Activated T-cell treated with anti-CD3 and anti-CD28 coated beads, Interleukin-2, amount 50 U/mL, for 72 hours (primary cell): ENCODE results near the gene CDH4. TPM values are rescaled to one million over a fixed set of nuclear protein-coding genes. Genes with fewer than 3 reads are reported as not detected.

Experiments used
- ATAC-seq, 2 donors: fragments of 150-1000 bp; cut with Tn5 transposase; replicated peaks in 1 of 2; 2 replicates each; pipeline ENCODE4 v1.10.0; 2021; ENCODE audit warnings: moderate library complexity in 2 of 2, mild to moderate bottlenecking in 1 of 2
- DNase-seq, 2 donors: peaks; one replicate each; pipeline ENCODE4 v3.0.0; 2021 to 2022; ENCODE audit warnings: mixed read lengths in 1 of 2
- H3K27ac Mint-ChIP-seq: one replicate; pipeline ENCODE4 v1.8.0; 2022; ENCODE audit warnings: mild to moderate bottlenecking, moderate library complexity, mixed read lengths
- H3K27me3 Mint-ChIP-seq: one replicate; pipeline ENCODE4 v1.8.0; 2022; ENCODE audit warnings: low read depth, mixed read lengths
- H3K36me3 Mint-ChIP-seq, 2 donors: one replicate each; pipeline ENCODE4 v1.8.0; 2022; ENCODE audit warnings: mixed read lengths in 2 of 2, mild to moderate bottlenecking in 1 of 2; ENCODE audit not compliant: insufficient read depth in 2 of 2
- H3K4me1 Mint-ChIP-seq: one replicate; pipeline ENCODE4 v1.8.0; 2022; ENCODE audit warnings: low read depth, mixed read lengths
- H3K4me3 Mint-ChIP-seq, 2 donors: one replicate each; pipeline ENCODE4 v1.8.0; 2022; ENCODE audit warnings: mild to moderate bottlenecking in 2 of 2, mixed read lengths in 2 of 2, moderate library complexity in 2 of 2
- H3K9me3 Mint-ChIP-seq, 2 donors: one replicate each; pipeline ENCODE4 v1.8.0; 2022; ENCODE audit warnings: mixed read lengths in 2 of 2
- total RNA-seq, 2 donors: library from RNA; stranded (reverse); gene quantifications; one replicate each; pipeline ENCODE4 v1.2.3, GENCODE V29; 2022

CDH4 gene
- total RNA-seq, 2 donors from 2014 or later, result 0.17 to 0.35 TPM

- Mint-ChIP-seq H3K4me3 (no peak overlapping the region), H3K9me3 (peaks cover 6 to 10% of the 10 kb centered on the region in 2 donors), H3K36me3 (peaks cover 5 to 8% of the 10 kb centered on the region in 2 donors), H3K4me1 (no peaks in the 10 kb centered on the region), H3K27me3 (no peaks in the 10 kb centered on the region), H3K27ac (no peak overlapping the region)
- DNase-seq, result no peak
- no peak for ATAC-seq
Observed at GRCh38 chr20:61780066-61780465, 528.0 kb downstream of the CDH4 start.

- peaks cover 5 to 6% of the 10 kb centered on the region in 2 donors for H3K9me3 Mint-ChIP-seq
- no peaks in the 10 kb centered on the region for H3K4me1 Mint-ChIP-seq
- H3K27ac Mint-ChIP-seq, result no peak overlapping the region
- peaks cover 5 to 8% of the 10 kb centered on the region in 2 donors for H3K36me3 Mint-ChIP-seq
- H3K4me3 Mint-ChIP-seq, result no peak overlapping the region
- H3K27me3 Mint-ChIP-seq, result no peaks in the 10 kb centered on the region
- no peak for ATAC-seq
- DNase-seq, result no peak
Observed at GRCh38 chr20:61784801-61785566, 532.9 kb downstream of the CDH4 start.

- peaks cover 5 to 8% of the 10 kb centered on the region in 2 donors for H3K36me3 Mint-ChIP-seq
- H3K4me1 Mint-ChIP-seq, result no peaks in the 10 kb centered on the region
- H3K4me3 Mint-ChIP-seq, result no peak overlapping the region
- DNase-seq (no peak), ATAC-seq (no peak)
- H3K27me3 Mint-ChIP-seq, result no peaks in the 10 kb centered on the region
- H3K27ac Mint-ChIP-seq, result no peak overlapping the region
- H3K9me3 Mint-ChIP-seq, result peaks cover 9 to 10% of the 10 kb centered on the region in 2 donors
Observed at GRCh38 chr20:61785567-61785816, 533.4 kb downstream of the CDH4 start.

GRCh38 chr20:61786230-61786629 lies 534.2 kb downstream of the CDH4 start:
- peaks cover 10 to 11% of the 10 kb centered on the region in 2 donors for H3K9me3 Mint-ChIP-seq
- H3K27ac Mint-ChIP-seq, result no peak overlapping the region
- peaks cover 5% of the 10 kb centered on the region in 2 donors for H3K36me3 Mint-ChIP-seq
- H3K27me3 Mint-ChIP-seq, result no peaks in the 10 kb centered on the region
- H3K4me1 Mint-ChIP-seq, result no peaks in the 10 kb centered on the region
- DNase-seq, result no peak
- no peak for ATAC-seq
- no peak overlapping the region for H3K4me3 Mint-ChIP-seq

GRCh38 chr20:61788343-61788742 lies 536.3 kb downstream of the CDH4 start:
- H3K36me3 Mint-ChIP-seq, result no peaks in the 10 kb centered on the region
- no peaks in the 10 kb centered on the region for H3K4me1 Mint-ChIP-seq
- no peak for ATAC-seq
- H3K9me3 Mint-ChIP-seq, result peaks cover 5 to 6% of the 10 kb centered on the region in 2 donors
- H3K4me3 Mint-ChIP-seq, result no peak overlapping the region
- no peaks in the 10 kb centered on the region for H3K27me3 Mint-ChIP-seq
- no peak for DNase-seq
- H3K27ac Mint-ChIP-seq, result no peak overlapping the region

- no peak for ATAC-seq
- H3K4me3 Mint-ChIP-seq, result no peak overlapping the region
Observed at GRCh38 chr20:61789329-61789728, 537.3 kb downstream of the CDH4 start.

GRCh38 chr20:61790116-61790827 lies 538.2 kb downstream of the CDH4 start:
- Mint-ChIP-seq H3K4me1 (no peaks in the 10 kb centered on the region), H3K36me3 (no peaks in the 10 kb centered on the region), H3K9me3 (peaks cover 8% of the 10 kb centered on the region in 2 donors), H3K27ac (no peak overlapping the region), H3K4me3 (no peak overlapping the region), H3K27me3 (no peaks in the 10 kb centered on the region)
- ATAC-seq (no peak), DNase-seq (no peak)

More at GRCh38 chr20:61789329-61789728, 537.3 kb downstream of the CDH4 start:
- Mint-ChIP-seq H3K36me3 (no peaks in the 10 kb centered on the region), H3K27me3 (no peaks in the 10 kb centered on the region), H3K9me3 (peaks cover 5 to 6% of the 10 kb centered on the region in 2 donors), H3K27ac (no peak overlapping the region), H3K4me1 (no peaks in the 10 kb centered on the region)
- no peak for DNase-seq

GRCh38 chr20:61791995-61792394 lies 539.9 kb downstream of the CDH4 start:
- Mint-ChIP-seq H3K27me3 (no peaks in the 10 kb centered on the region), H3K36me3 (no peaks in the 10 kb centered on the region), H3K4me3 (no peak overlapping the region), H3K9me3 (peaks cover 8% of the 10 kb centered on the region in 2 donors), H3K27ac (no peak overlapping the region), H3K4me1 (no peaks in the 10 kb centered on the region)
- DNase-seq, result no peak
- ATAC-seq, result no peak

GRCh38 chr20:61795669-61796630 lies 543.9 kb downstream of the CDH4 start:
- Mint-ChIP-seq H3K27me3 (no peaks in the 10 kb centered on the region), H3K9me3 (peaks cover 2 to 3% of the 10 kb centered on the region in 2 donors), H3K4me1 (no peaks in the 10 kb centered on the region), H3K27ac (no peak overlapping the region), H3K4me3 (no peak overlapping the region), H3K36me3 (no peaks in the 10 kb centered on the region)
- DNase-seq (no peak), ATAC-seq (no peak)

GRCh38 chr20:61796738-61797137 lies 544.7 kb downstream of the CDH4 start:
- H3K4me1 Mint-ChIP-seq, result no peaks in the 10 kb centered on the region

GRCh38 chr20:61797200-61797599 lies 545.1 kb downstream of the CDH4 start:
- Mint-ChIP-seq H3K36me3 (no peaks in the 10 kb centered on the region), H3K27ac (no peak overlapping the region), H3K9me3 (peaks cover 2 to 3% of the 10 kb centered on the region in 2 donors), H3K4me1 (no peaks in the 10 kb centered on the region), H3K27me3 (no peaks in the 10 kb centered on the region), H3K4me3 (no peak overlapping the region)
- no peak for ATAC-seq
- no peak for DNase-seq

More at GRCh38 chr20:61796738-61797137, 544.7 kb downstream of the CDH4 start:
- no peak for ATAC-seq
- Mint-ChIP-seq H3K36me3 (no peaks in the 10 kb centered on the region), H3K9me3 (peaks cover 2 to 3% of the 10 kb centered on the region in 2 donors), H3K4me3 (no peak overlapping the region), H3K27ac (no peak overlapping the region), H3K27me3 (no peaks in the 10 kb centered on the region)
- no peak for DNase-seq

GRCh38 chr20:61797971-61798411 lies 545.9 kb downstream of the CDH4 start:
- Mint-ChIP-seq H3K27me3 (no peaks in the 10 kb centered on the region), H3K36me3 (no peaks in the 10 kb centered on the region), H3K4me3 (no peak overlapping the region), H3K4me1 (no peaks in the 10 kb centered on the region), H3K27ac (no peak overlapping the region), H3K9me3 (peaks cover 2 to 3% of the 10 kb centered on the region in 2 donors)
- ATAC-seq (no peak), DNase-seq (no peak)

GRCh38 chr20:61798632-61799031 lies 546.6 kb downstream of the CDH4 start:
- Mint-ChIP-seq H3K4me3 (no peak overlapping the region), H3K36me3 (no peaks in the 10 kb centered on the region), H3K4me1 (no peaks in the 10 kb centered on the region), H3K27me3 (no peaks in the 10 kb centered on the region), H3K27ac (no peak overlapping the region), H3K9me3 (peaks cover 2 to 3% of the 10 kb centered on the region in 2 donors)
- ATAC-seq, result no peak
- no peak for DNase-seq
